ENCODE measurements around the gene PRTFDC1.
"Not testable (repeated sequence)": the region's sequence is repeated elsewhere in the genome, so short reads cannot be mapped to it uniquely, and the experiment has no call there.

Gene PRTFDC1

GRCh38 chr10:24979685-24980084 lies 27.3 kb upstream of the PRTFDC1 start:
- no peak for TF ChIP-seq CTCF (IDR thresholded peaks at IDR 0.05)
- no peaks in the 10 kb centered on the region for H3K9me3 ChIP-seq (ENCODE audit: control insufficient read depth, low read length)
- no peaks in the 10 kb centered on the region for H3K36me3 ChIP-seq (ENCODE audit: control insufficient read depth, insufficient read depth, low read length)
- H3K27me3 ChIP-seq (ENCODE audit: control insufficient read depth, insufficient read depth, low read length) = no peaks in the 10 kb centered on the region
- H3K9ac ChIP-seq = no peak overlapping the region
- no peak overlapping the region for H3K27ac ChIP-seq
- no peaks in the 10 kb centered on the region for H3K4me1 ChIP-seq
- H3K4me2 ChIP-seq (ENCODE audit: low read length) = no peak overlapping the region
- no peaks in the 10 kb centered on the region for H3K79me2 ChIP-seq
- H3K4me3 ChIP-seq (ENCODE audit: low read depth, low read length) = no peak overlapping the region
- H2AFZ ChIP-seq = no peak overlapping the region

- H3K4me3 ChIP-seq (ENCODE audit: low read depth, low read length) = no peak overlapping the region
These were observed 22.6 kb upstream of the PRTFDC1 start for GRCh38 chr10:24974976-24975375.

GRCh38 chr10:24973163-24973562 lies 20.8 kb upstream of the PRTFDC1 start:
- Histone ChIP-seq H2AFZ (no peak overlapping the region), H3K27me3 (ENCODE audit: control insufficient read depth, insufficient read depth, low read length) (no peaks in the 10 kb centered on the region), H3K4me1 (no peaks in the 10 kb centered on the region), H3K9ac (no peak overlapping the region), H3K4me3 (ENCODE audit: low read depth, low read length) (no peak overlapping the region), H3K27ac (no peak overlapping the region), H3K79me2 (no peaks in the 10 kb centered on the region), H3K36me3 (ENCODE audit: control insufficient read depth, insufficient read depth, low read length) (no peaks in the 10 kb centered on the region), H3K4me2 (ENCODE audit: low read length) (no peak overlapping the region), H3K9me3 (ENCODE audit: control insufficient read depth, low read length) (no peaks in the 10 kb centered on the region)
- no peak for TF ChIP-seq CTCF (IDR thresholded peaks at IDR 0.05)

More at GRCh38 chr10:24974976-24975375, 22.6 kb upstream of the PRTFDC1 start:
- Histone ChIP-seq H3K36me3 (ENCODE audit: control insufficient read depth, insufficient read depth, low read length) (no peaks in the 10 kb centered on the region), H3K9ac (no peak overlapping the region), H3K9me3 (ENCODE audit: control insufficient read depth, low read length) (no peaks in the 10 kb centered on the region), H3K4me2 (ENCODE audit: low read length) (no peak overlapping the region), H3K27me3 (ENCODE audit: control insufficient read depth, insufficient read depth, low read length) (no peaks in the 10 kb centered on the region), H3K79me2 (no peaks in the 10 kb centered on the region), H2AFZ (no peak overlapping the region), H3K27ac (no peak overlapping the region), H3K4me1 (no peaks in the 10 kb centered on the region)
- no peak for TF ChIP-seq CTCF (IDR thresholded peaks at IDR 0.05)

- Histone ChIP-seq H3K27me3 (ENCODE audit: control insufficient read depth, insufficient read depth, low read length) (no peaks in the 10 kb centered on the region), H3K79me2 (no peaks in the 10 kb centered on the region), H3K9ac (no peak overlapping the region), H2AFZ (no peak overlapping the region), H3K9me3 (ENCODE audit: control insufficient read depth, low read length) (no peaks in the 10 kb centered on the region), H3K27ac (no peak overlapping the region), H3K4me1 (no peaks in the 10 kb centered on the region), H3K4me2 (ENCODE audit: low read length) (no peak overlapping the region), H3K4me3 (ENCODE audit: low read depth, low read length) (no peak overlapping the region), H3K36me3 (ENCODE audit: control insufficient read depth, insufficient read depth, low read length) (no peaks in the 10 kb centered on the region)
- TF ChIP-seq CTCF (IDR thresholded peaks at IDR 0.05) = no peak
These were observed 19.0 kb upstream of the PRTFDC1 start for GRCh38 chr10:24971374-24971773.

GRCh38 chr10:24969841-24970281 lies 17.5 kb upstream of the PRTFDC1 start:
- no peak for TF ChIP-seq CTCF (IDR thresholded peaks at IDR 0.05)
- Histone ChIP-seq H3K9me3 (ENCODE audit: control insufficient read depth, low read length) (no peaks in the 10 kb centered on the region), H3K27ac (no peak overlapping the region), H3K36me3 (ENCODE audit: control insufficient read depth, insufficient read depth, low read length) (no peaks in the 10 kb centered on the region), H3K79me2 (no peaks in the 10 kb centered on the region), H3K27me3 (ENCODE audit: control insufficient read depth, insufficient read depth, low read length) (no peaks in the 10 kb centered on the region), H3K4me3 (ENCODE audit: low read depth, low read length) (no peak overlapping the region), H3K4me2 (ENCODE audit: low read length) (no peak overlapping the region), H3K4me1 (no peaks in the 10 kb centered on the region), H2AFZ (no peak overlapping the region), H3K9ac (no peak overlapping the region)

GRCh38 chr10:24968951-24969350 lies 16.5 kb upstream of the PRTFDC1 start:
- H3K36me3 ChIP-seq (ENCODE audit: control insufficient read depth, insufficient read depth, low read length); H3K79me2 ChIP-seq; H3K9ac ChIP-seq; H3K27ac ChIP-seq; H3K9me3 ChIP-seq (ENCODE audit: control insufficient read depth, low read length); H2AFZ ChIP-seq; H3K4me2 ChIP-seq (ENCODE audit: low read length); H3K27me3 ChIP-seq (ENCODE audit: control insufficient read depth, insufficient read depth, low read length); H3K4me3 ChIP-seq (ENCODE audit: low read depth, low read length); H3K4me1 ChIP-seq: not testable (repeated sequence)
